T-helper 2 cell treated with Interferon-gamma antibody and Interleukin-4, amounts not matched to agents 100 ng/mL and 5 ng/mL, for 36 hours (primary cell): ENCODE measurements around the gene IL20. TPM values are rescaled to one million over a fixed set of nuclear protein-coding genes. Genes with fewer than 3 reads are reported as not detected.

Experiments used
- intact Hi-C: fragments of 100-400 bp; cut with micrococcal nuclease; formaldehyde crosslinking; loops from one replicate; pipeline ENCODE4 v1.15.1; 2023
- total RNA-seq: library from RNA; stranded (reverse); gene quantifications from 2 replicates; pipeline ENCODE4 v1.2.3, GENCODE V29; 2022

The IL20 gene
- not detected in 2 replicates for total RNA-seq

GRCh38 chr1:206864939-206865671 is at the start of gene IL20:
Gene IL20, plus strand, starts transcription at chr1:206865623. Its CDS starts 230 bp downstream, at chr1:206865853.
- intact Hi-C loops = loop anchor here (1.0 to 2.0 kb wide), 2 partner anchors 46 to 56 kb away; no protein-coding TSS in a partner anchor

- intact Hi-C loops = loop anchor here (1.0 kb wide), 3 partner anchors 8 to 47 kb away; no protein-coding TSS in a partner anchor
These were observed 48.8 kb upstream of the IL20 start for GRCh38 chr1:206816390-206817287.

GRCh38 chr1:206821493-206821892 is 43.9 kb upstream of the IL20 start:
- intact Hi-C loops = no loop called here

- intact Hi-C loops = no loop called here
These were observed 41.7 kb upstream of the IL20 start for GRCh38 chr1:206823727-206824126.

- intact Hi-C loops = no loop called here
These were observed 41.1 kb upstream of the IL20 start for GRCh38 chr1:206824331-206824730.

GRCh38 chr1:206826394-206826793 is 39.0 kb upstream of the IL20 start:
- intact Hi-C loops = no loop called here

GRCh38 chr1:206828061-206828460 is 37.4 kb upstream of the IL20 start:
- intact Hi-C loops = no loop called here

- intact Hi-C loops = no loop called here
These were observed 36.7 kb upstream of the IL20 start for GRCh38 chr1:206828765-206829164.

- intact Hi-C loops = no loop called here
These were observed 36.1 kb upstream of the IL20 start for GRCh38 chr1:206829282-206829681.

- intact Hi-C loops = no loop called here
These were observed 35.5 kb upstream of the IL20 start for GRCh38 chr1:206829875-206830274.

- intact Hi-C loops = no loop called here
These were observed 33.8 kb upstream of the IL20 start for GRCh38 chr1:206831650-206832049.

- intact Hi-C loops = no loop called here
These were observed 33.0 kb upstream of the IL20 start for GRCh38 chr1:206832352-206832880.

GRCh38 chr1:206833106-206833680 is 32.2 kb upstream of the IL20 start:
- intact Hi-C loops = no loop called here

GRCh38 chr1:206833801-206834200 is 31.6 kb upstream of the IL20 start:
- intact Hi-C loops = no loop called here

GRCh38 chr1:206834217-206834616 is 31.2 kb upstream of the IL20 start:
- intact Hi-C loops = no loop called here

- intact Hi-C loops = no loop called here
These were observed 30.7 kb upstream of the IL20 start for GRCh38 chr1:206834711-206835110.

GRCh38 chr1:206835186-206835585 is 30.2 kb upstream of the IL20 start:
- intact Hi-C loops = no loop called here

- intact Hi-C loops = no loop called here
These were observed 29.3 kb upstream of the IL20 start for GRCh38 chr1:206836111-206836510.

GRCh38 chr1:206839006-206839560 is 26.3 kb upstream of the IL20 start:
- intact Hi-C loops = no loop called here

GRCh38 chr1:206839857-206840256 is 25.6 kb upstream of the IL20 start:
- intact Hi-C loops = no loop called here

- intact Hi-C loops = no loop called here
These were observed 23.7 kb upstream of the IL20 start for GRCh38 chr1:206841609-206842323.
